NCI-H345 treated with DMSO at 0.1 percent for 48 hours (cell line): ENCODE data around the gene CCL22.

ENCODE experiments used
- DNase-seq: peaks from one replicate; lab custom pipeline; 2025; ENCODE audit not compliant: unreplicated experiment; lab: John Stamatoyannopoulos, UW

CCL22 gene

GRCh38 chr16:57345666-57346204, 12.8 kb upstream of the CCL22 start:
- no peak for DNase-seq

- DNase-seq, result no peak
Observed at GRCh38 chr16:57347858-57348257, 10.7 kb upstream of the CCL22 start.

GRCh38 chr16:57348327-57348726, 10.3 kb upstream of the CCL22 start:
- DNase-seq, result no peak

- no peak for DNase-seq
Observed at GRCh38 chr16:57349212-57350031, 9.2 kb upstream of the CCL22 start.

GRCh38 chr16:57352636-57353047, 5.9 kb upstream of the CCL22 start:
- no peak for DNase-seq

- no peak for DNase-seq
Observed at GRCh38 chr16:57354311-57354710, 4.3 kb upstream of the CCL22 start.

- no peak for DNase-seq
Observed at GRCh38 chr16:57355898-57356414, 2.6 kb upstream of the CCL22 start.

GRCh38 chr16:57356547-57356946, 2.0 kb upstream of the CCL22 start:
- no peak for DNase-seq

GRCh38 chr16:57357330-57358085, 1.1 kb upstream of the CCL22 start:
- no peak for DNase-seq

GRCh38 chr16:57358086-57358420, 530 bp upstream of the CCL22 start:
- DNase-seq, result no peak

GRCh38 chr16:57360321-57360935, 1.8 kb downstream of the CCL22 start:
- no peak for DNase-seq

GRCh38 chr16:57361404-57361803, 2.8 kb downstream of the CCL22 start:
- DNase-seq, result no peak

GRCh38 chr16:57364143-57364542, 5.6 kb downstream of the CCL22 start:
- no peak for DNase-seq

GRCh38 chr16:57366544-57367040, 8.0 kb downstream of the CCL22 start:
- DNase-seq, result no peak

GRCh38 chr16:57367116-57367752, 8.7 kb downstream of the CCL22 start:
- no peak for DNase-seq

GRCh38 chr16:57371494-57372371, 13.2 kb downstream of the CCL22 start:
- no peak for DNase-seq

GRCh38 chr16:57372372-57373116, 14.0 kb downstream of the CCL22 start, which contains the start of gene CX3CL1:
Gene CX3CL1, plus strand, starts transcription at chr16:57372490. Its CDS starts 79 bp downstream, at chr16:57372569.
- DNase-seq, result no peak

GRCh38 chr16:57373117-57373947, 14.7 kb downstream of the CCL22 start:
- no peak for DNase-seq
